C4-2B (cell line): ENCODE data around the gene CALHM1.

ENCODE experiments used
- CTCF ChIP-seq: fragments of 450-650 bp; conservative IDR thresholded peaks from 2 replicates; pipeline ENCODE4 v1.5.1; 2017; ENCODE audit warnings: mild to moderate bottlenecking
- ZFX ChIP-seq: fragments of 450-650 bp; IDR thresholded peaks from 2 replicates; pipeline ENCODE4 v1.6.1; 2017

DNA sequence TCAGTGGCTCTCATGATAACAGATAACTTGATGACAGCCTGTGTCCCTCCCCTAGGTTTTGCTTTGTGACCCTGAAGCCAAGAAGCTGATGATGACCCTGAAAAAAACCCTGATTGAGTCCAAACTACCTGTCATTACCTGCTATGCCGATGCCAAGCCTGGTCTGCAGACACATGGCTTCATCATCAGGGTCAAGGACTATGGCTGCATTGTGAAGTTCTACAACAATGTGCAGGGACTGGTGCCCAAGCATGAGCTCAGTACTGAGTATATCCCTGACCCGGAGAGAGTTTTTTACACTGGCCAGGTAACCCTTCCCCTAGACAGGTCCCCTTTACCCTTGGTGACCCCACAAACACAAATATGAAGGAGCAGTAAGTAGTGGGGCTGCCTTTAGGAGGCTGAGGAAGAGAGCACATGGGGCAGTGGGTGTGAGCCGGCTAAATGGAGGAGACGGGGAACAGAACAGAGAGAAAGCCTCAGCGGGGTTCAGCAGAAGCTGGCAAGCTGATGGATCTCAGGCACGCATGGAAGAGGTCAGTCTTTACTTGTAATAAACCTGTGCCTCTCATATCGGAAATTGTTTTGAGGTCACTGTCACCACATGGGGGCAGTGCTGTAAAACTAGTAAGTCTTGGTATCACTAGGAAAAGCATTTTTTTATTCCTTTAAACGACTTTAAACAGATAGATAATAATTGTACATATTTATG, 42.1 kb downstream of the CALHM1 start:
- TF ChIP-seq CTCF (peak; percentile 70), ZFX (no peak)
